Right ventricle myocardium inferior (tissue), 1 donor: ENCODE results near the gene MCF2L. TPM values are rescaled to one million over a fixed set of nuclear protein-coding genes. Genes with fewer than 3 reads are reported as not detected.

ENCODE experiments used
- ATAC-seq: fragments of 200-7000 bp; cut with Tn5 transposase; one replicate; pipeline ENCODE4 v1.9.1; 2020; ENCODE audit warnings: mild to moderate bottlenecking, moderate library complexity
- DNase-seq: peaks from one replicate; pipeline ENCODE4 v3.0.0; 2021; ENCODE audit errors: missing footprints
- intact Hi-C: fragments of 100-400 bp; cut with DNase I; formaldehyde crosslinking; loops from one replicate; pipeline ENCODE4 v1.11.0; 2022
- total RNA-seq: library from RNA; stranded (reverse); fragmentation: NEBNext Ultra II Directional; extraction: Animal tissue kit (Norgen Biotek cat#: 25700); gene quantifications from one replicate; pipeline ENCODE4 v1.2.1, GENCODE V29; 2021
- donor health status: DM: no; HTN: yes; CAD: no; lungs with severe emphysema.

MCF2L gene
- total RNA-seq, 1 donor from 2014 or later, result 45.9 TPM

GRCh38 chr13:113117911-113118260 lies 148.9 kb downstream of the MCF2L start:
- no peak for ATAC-seq

GRCh38 chr13:113118261-113119021 lies 149.4 kb downstream of the MCF2L start:
- DNase-seq (no peak), ATAC-seq (no peak)
- intact Hi-C loops, result no loop called here

More at GRCh38 chr13:113117911-113118260, 148.9 kb downstream of the MCF2L start:
- no peak for DNase-seq
- intact Hi-C loops, result no loop called here

GRCh38 chr13:113119166-113119821 lies 150.3 kb downstream of the MCF2L start:
- ATAC-seq, result no peak
- DNase-seq, result no peak
- intact Hi-C loops, result no loop called here

- intact Hi-C loops, result no loop called here
- ATAC-seq (no peak), DNase-seq (no peak)
Observed at GRCh38 chr13:113119822-113120189, 150.8 kb downstream of the MCF2L start.

GRCh38 chr13:113120300-113121182 lies 151.5 kb downstream of the MCF2L start:
- DNase-seq, result no peak
- intact Hi-C loops, result no loop called here
- ATAC-seq, result no peak

GRCh38 chr13:113121183-113121927 lies 152.3 kb downstream of the MCF2L start:
- no peak for DNase-seq
- intact Hi-C loops, result no loop called here
- ATAC-seq, result no peak

- DNase-seq, result no peak
Observed at GRCh38 chr13:113121928-113122471, 153.0 kb downstream of the MCF2L start.

GRCh38 chr13:113122550-113123225 lies 153.7 kb downstream of the MCF2L start, which contains the start of gene F10:
Gene F10 (plus strand): TSS chr13:113122799. CDS start chr13:113122856, 57 bp downstream.
- peak; percentile 86 for DNase-seq
- intact Hi-C loops, result no loop called here
- peak; percentile 94 for ATAC-seq

More at GRCh38 chr13:113121928-113122471, 153.0 kb downstream of the MCF2L start:
- intact Hi-C loops, result no loop called here
- ATAC-seq, result no peak

GRCh38 chr13:113123226-113124201 lies 154.5 kb downstream of the MCF2L start:
- ATAC-seq, result no peak
- no peak for DNase-seq
- intact Hi-C loops, result no loop called here

- intact Hi-C loops, result no loop called here
- no peak for DNase-seq
- ATAC-seq, result no peak
Observed at GRCh38 chr13:113124211-113124970, 155.4 kb downstream of the MCF2L start.

- DNase-seq, result no peak
- intact Hi-C loops, result loop anchor here (5.0 kb wide), 1 partner anchor 83 kb away; no protein-coding TSS in a partner anchor
- ATAC-seq, result no peak
Observed at GRCh38 chr13:113125506-113126264, 156.7 kb downstream of the MCF2L start.

- intact Hi-C loops, result loop anchor here (5.0 kb wide), 1 partner anchor 84 kb away; no protein-coding TSS in a partner anchor
- no peak for ATAC-seq
- peak; percentile 34 for DNase-seq
Observed at GRCh38 chr13:113126265-113127150, 157.5 kb downstream of the MCF2L start.

GRCh38 chr13:113129480-113129879 lies 160.5 kb downstream of the MCF2L start:
- intact Hi-C loops, result loop anchor here (5.0 kb wide), 1 partner anchor 87 kb away; no protein-coding TSS in a partner anchor
- peak; percentile 60 for DNase-seq
- no peak for ATAC-seq
